Trophoblast cell (in vitro differentiated cells and primary cell): ENCODE results near the gene ARTN.

Source experiments
- DNase-seq, 2 donors: peaks; one replicate each; pipeline ENCODE4 v3.0.0-alpha.2; 2016
- H2AFZ ChIP-seq: 2 replicates; pipeline ENCODE4 v1.6.1; 2013; ENCODE audit warnings: low read length, moderate library complexity, mild to moderate bottlenecking; ENCODE audit not compliant: insufficient read depth, poor library complexity
- H2AK5ac ChIP-seq: 2 replicates; pipeline ENCODE4 v1.6.1; 2013; ENCODE audit warnings: mild to moderate bottlenecking, low read length
- H2BK120ac ChIP-seq: 2 replicates; pipeline ENCODE4 v1.6.1; 2013; ENCODE audit warnings: low read length, mild to moderate bottlenecking, moderate library complexity; ENCODE audit not compliant: insufficient read depth, poor library complexity
- H2BK12ac ChIP-seq: 2 replicates; pipeline ENCODE4 v1.6.1; 2013; ENCODE audit warnings: mild to moderate bottlenecking, low read length, moderate library complexity
- H2BK5ac ChIP-seq: 2 replicates; pipeline ENCODE4 v1.6.1; 2013; ENCODE audit warnings: low read length, low read depth, moderate library complexity, mild to moderate bottlenecking; ENCODE audit not compliant: poor library complexity
- H3K14ac ChIP-seq: 2 replicates; pipeline ENCODE4 v1.6.1; 2013; ENCODE audit warnings: mild to moderate bottlenecking, low read length
- H3K18ac ChIP-seq: 2 replicates; pipeline ENCODE4 v1.6.1; 2013; ENCODE audit warnings: mild to moderate bottlenecking, low read length
- H3K23ac ChIP-seq: 2 replicates; pipeline ENCODE4 v1.6.1; 2013; ENCODE audit warnings: low read length
- H3K27ac ChIP-seq: 2 replicates; pipeline ENCODE4 v1.5.1; 2013; ENCODE audit warnings: low read depth, mild to moderate bottlenecking, inconsistent platforms, low read length, moderate library complexity
- H3K27me3 ChIP-seq: 2 replicates; pipeline ENCODE4 v1.6.1; 2013; ENCODE audit warnings: inconsistent platforms, mild to moderate bottlenecking, low read length, moderate library complexity; ENCODE audit not compliant: insufficient read depth
- H3K36me3 ChIP-seq, 2 experiments: 1 replicate in 1 of 2; 2 replicates in 1 of 2; pipeline ENCODE4 v1.6.1; 2013; ENCODE audit warnings: low read length in 2 of 2, mild to moderate bottlenecking in 2 of 2, moderate library complexity in 1 of 2; ENCODE audit not compliant: insufficient read depth in 2 of 2, control insufficient read depth in 1 of 2
- H3K4ac ChIP-seq: 2 replicates; pipeline ENCODE4 v1.6.1; 2013; ENCODE audit warnings: low read depth, mild to moderate bottlenecking, low read length, moderate library complexity
- H3K4me1 ChIP-seq, 2 experiments: 1 replicate in 1 of 2; 2 replicates in 1 of 2; pipeline ENCODE4 v1.6.1; 2013; ENCODE audit warnings: low read length in 2 of 2, mild to moderate bottlenecking in 2 of 2, moderate library complexity in 1 of 2; ENCODE audit not compliant: insufficient read depth in 2 of 2, control insufficient read depth in 1 of 2
- H3K4me2 ChIP-seq: 2 replicates; pipeline ENCODE4 v1.6.1; 2013; ENCODE audit warnings: inconsistent platforms, mild to moderate bottlenecking, low read length, moderate library complexity
- H3K4me3 ChIP-seq: 2 replicates; pipeline ENCODE4 v1.5.1; 2013; ENCODE audit warnings: mild to moderate bottlenecking, low read depth, low read length, inconsistent platforms
- H3K79me1 ChIP-seq: one replicate; pipeline ENCODE4 v1.6.1; 2013; ENCODE audit warnings: low read length
- H3K79me2 ChIP-seq: 2 replicates; pipeline ENCODE4 v1.6.1; 2013; ENCODE audit warnings: low read length, mild to moderate bottlenecking; ENCODE audit not compliant: control insufficient read depth, insufficient read depth, poor library complexity
- H3K9ac ChIP-seq: 2 replicates; pipeline ENCODE4 v1.6.1; 2013; ENCODE audit warnings: mild to moderate bottlenecking, low read length
- H3K9me3 ChIP-seq: 2 replicates; pipeline ENCODE4 v1.6.1; 2013; ENCODE audit warnings: low read depth, mild to moderate bottlenecking, control low read depth, inconsistent platforms, low read length; ENCODE audit not compliant: insufficient read depth
- H4K12ac ChIP-seq: 2 replicates; pipeline ENCODE4 v1.6.1; 2013; ENCODE audit warnings: low read depth, mild to moderate bottlenecking, low read length, moderate library complexity
- H4K8ac ChIP-seq: 2 replicates; pipeline ENCODE4 v1.6.1; 2013; ENCODE audit warnings: low read depth, mild to moderate bottlenecking, low read length, moderate library complexity
- H4K91ac ChIP-seq: one replicate; pipeline ENCODE4 v1.6.1; 2013; ENCODE audit warnings: low read depth, mild to moderate bottlenecking, low read length, moderate library complexity
- WGBS: extraction: QIAGEN DNeasy Blood & Tissue Kit; methylation state at CpG from one replicate; pipeline ENCODE4 v1.1.7; 2013; ENCODE audit warnings: missing lambda C conversion rate; ENCODE audit not compliant: insufficient read length, insufficient coverage; ENCODE audit errors: extremely low coverage; 5-methylcytosine and 5-hydroxymethylcytosine counted together

ARTN gene

DNA sequence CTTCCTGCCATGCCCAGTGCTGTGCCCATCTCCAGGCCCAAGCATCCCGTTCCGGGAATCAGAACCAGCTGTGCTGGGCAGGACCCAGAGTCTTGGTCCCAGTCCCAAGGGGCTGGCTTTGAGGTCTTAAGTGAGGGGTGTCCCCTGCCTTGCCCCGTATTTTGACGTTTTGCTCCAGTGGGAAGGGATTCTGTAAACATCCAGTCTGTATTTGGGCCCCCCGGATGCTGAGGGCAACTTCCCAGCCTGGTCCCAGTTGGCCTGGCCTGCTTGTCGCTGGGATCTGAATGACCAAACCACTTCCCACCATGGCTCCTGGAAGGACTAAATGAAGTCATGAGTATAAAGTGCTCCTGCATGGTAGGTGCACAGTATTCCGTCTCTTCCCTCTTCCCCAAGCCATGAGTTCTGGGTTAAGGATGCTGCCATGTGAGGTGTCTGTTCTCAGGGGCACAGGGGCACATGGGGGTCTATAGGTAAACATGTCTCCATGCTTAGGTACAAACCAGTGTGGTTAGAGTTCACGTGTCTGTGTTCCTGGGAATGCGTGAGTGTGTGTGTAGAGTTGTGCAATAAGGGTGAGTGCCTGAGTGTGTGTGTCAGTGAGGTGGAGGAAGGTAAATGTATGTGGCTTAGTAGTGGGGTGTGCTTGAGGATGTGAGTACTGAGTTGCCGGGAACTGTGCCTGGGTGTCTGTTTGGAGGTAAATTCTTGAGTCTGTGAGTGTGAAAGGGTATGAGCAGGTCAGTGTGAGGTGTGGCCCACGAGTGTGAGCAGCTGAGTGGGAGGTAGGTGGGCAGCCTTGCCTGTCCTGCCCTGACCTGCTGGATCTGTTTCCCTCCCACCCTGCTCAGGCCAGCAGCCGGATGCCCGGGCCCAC lies 46.9 kb downstream of the ARTN start:
- H3K4me2 ChIP-seq = peak overlapping the region; percentile 73
- H3K4me3 ChIP-seq = peak overlapping the region; percentile 76
- H2BK5ac ChIP-seq = no peak overlapping the region
- no peaks in the 10 kb centered on the region for H3K27me3 ChIP-seq
- no peak overlapping the region for H3K27ac ChIP-seq
- H4K91ac ChIP-seq = peak overlapping the region; percentile 84
- H3K79me2 ChIP-seq = peaks cover 10% of the 10 kb centered on the region
- peaks cover 8% of the 10 kb centered on the region for H3K79me1 ChIP-seq
- no CpG with 5 or more reads among the region's 13 CpGs for WGBS
- peak overlapping the region; percentile 71 for H2AK5ac ChIP-seq
- H3K9me3 ChIP-seq = no peaks in the 10 kb centered on the region
- no peak overlapping the region for H2BK12ac ChIP-seq
- peaks cover 13 to 20% of the 10 kb centered on the region in 2 experiments for H3K4me1 ChIP-seq
- peak; percentile 36 to 48 for DNase-seq
- H4K12ac ChIP-seq = peak overlapping the region; percentile 56
- H3K14ac ChIP-seq = peak overlapping the region; percentile 43
- H2BK120ac ChIP-seq = peak overlapping the region; percentile 4
- peaks cover 51 to 53% of the 10 kb centered on the region in 2 experiments for H3K36me3 ChIP-seq
- H3K18ac ChIP-seq = peak overlapping the region; percentile 75
- peak overlapping the region; percentile 62 for H3K23ac ChIP-seq
- peak overlapping the region; percentile 36 for H4K8ac ChIP-seq
- no peak overlapping the region for H3K9ac ChIP-seq
- no peak overlapping the region for H2AFZ ChIP-seq
- H3K4ac ChIP-seq = peak overlapping the region; percentile 30

DNA sequence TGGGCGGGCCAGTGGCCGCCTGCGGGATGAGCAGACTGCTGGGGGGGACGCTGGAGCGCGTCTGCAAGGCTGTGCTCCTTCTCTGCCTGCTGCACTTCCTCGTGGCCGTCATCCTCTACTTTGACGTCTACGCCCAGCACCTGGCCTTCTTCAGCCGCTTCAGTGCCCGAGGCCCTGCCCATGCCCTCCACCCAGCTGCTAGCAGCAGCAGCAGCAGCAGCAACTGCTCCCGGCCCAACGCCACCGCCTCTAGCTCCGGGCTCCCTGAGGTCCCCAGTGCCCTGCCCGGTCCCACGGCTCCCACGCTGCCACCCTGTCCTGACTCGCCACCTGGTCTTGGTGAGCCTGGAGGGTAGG lies 47.5 kb downstream of the ARTN start:
- Histone ChIP-seq H3K23ac (no peak overlapping the region), H3K79me1 (peaks cover 8% of the 10 kb centered on the region), H3K79me2 (peaks cover 9% of the 10 kb centered on the region), H2BK120ac (no peak overlapping the region), H3K14ac (no peak overlapping the region), H3K4me1 (peaks cover 9 to 14% of the 10 kb centered on the region in 2 experiments), H3K4me2 (no peak overlapping the region), H3K18ac (peak overlapping the region; percentile 18), H3K4me3 (no peak overlapping the region), H3K27ac (no peak overlapping the region), H4K91ac (no peak overlapping the region), H4K12ac (no peak overlapping the region), H2BK5ac (no peak overlapping the region), H3K4ac (no peak overlapping the region), H3K9me3 (no peaks in the 10 kb centered on the region), H4K8ac (no peak overlapping the region), H3K27me3 (no peaks in the 10 kb centered on the region), H3K9ac (no peak overlapping the region), H2AK5ac (no peak overlapping the region), H2BK12ac (no peak overlapping the region), H3K36me3 (peaks cover 53 to 54% of the 10 kb centered on the region in 2 experiments), H2AFZ (no peak overlapping the region)
- DNase-seq = peak in 1 of 2 donors; percentile 35
- WGBS = no CpG with 5 or more reads among the region's 20 CpGs

DNA sequence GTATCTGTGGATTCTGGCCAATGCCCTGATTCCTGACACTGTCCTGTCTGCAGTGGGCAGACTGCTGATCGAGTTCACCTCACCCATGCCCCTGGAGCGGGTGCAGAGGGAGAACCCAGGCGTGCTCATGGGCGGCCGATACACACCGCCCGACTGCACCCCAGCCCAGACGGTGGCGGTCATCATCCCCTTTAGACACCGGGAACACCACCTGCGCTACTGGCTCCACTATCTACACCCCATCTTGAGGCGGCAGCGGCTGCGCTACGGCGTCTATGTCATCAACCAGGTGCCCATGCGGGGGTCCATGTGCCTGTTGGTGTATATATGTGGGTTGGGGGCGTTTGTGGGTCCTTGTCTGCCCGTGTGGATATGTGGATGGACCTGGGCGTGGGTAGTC lies 48.0 kb downstream of the ARTN start:
- H2BK120ac ChIP-seq = no peak overlapping the region
- H3K4me3 ChIP-seq = no peak overlapping the region
- H4K91ac ChIP-seq = no peak overlapping the region
- no CpG with 5 or more reads among the region's 20 CpGs for WGBS
- H3K9ac ChIP-seq = no peak overlapping the region
- no peak for DNase-seq
- H3K4me1 ChIP-seq = peaks cover 9 to 14% of the 10 kb centered on the region in 2 experiments
- H3K27ac ChIP-seq = no peak overlapping the region
- H3K18ac ChIP-seq = no peak overlapping the region
- H3K4ac ChIP-seq = no peak overlapping the region
- no peak overlapping the region for H3K4me2 ChIP-seq
- no peak overlapping the region for H4K8ac ChIP-seq
- H2BK12ac ChIP-seq = no peak overlapping the region
- no peak overlapping the region for H3K14ac ChIP-seq
- no peak overlapping the region for H2BK5ac ChIP-seq
- H3K79me2 ChIP-seq = peaks cover 9% of the 10 kb centered on the region
- no peak overlapping the region for H2AFZ ChIP-seq
- peaks cover 8% of the 10 kb centered on the region for H3K79me1 ChIP-seq
- H4K12ac ChIP-seq = no peak overlapping the region
- no peak overlapping the region for H3K23ac ChIP-seq
- no peak overlapping the region for H2AK5ac ChIP-seq
- no peaks in the 10 kb centered on the region for H3K27me3 ChIP-seq
- no peaks in the 10 kb centered on the region for H3K9me3 ChIP-seq
- peaks cover 49% of the 10 kb centered on the region in 2 experiments for H3K36me3 ChIP-seq

DNA sequence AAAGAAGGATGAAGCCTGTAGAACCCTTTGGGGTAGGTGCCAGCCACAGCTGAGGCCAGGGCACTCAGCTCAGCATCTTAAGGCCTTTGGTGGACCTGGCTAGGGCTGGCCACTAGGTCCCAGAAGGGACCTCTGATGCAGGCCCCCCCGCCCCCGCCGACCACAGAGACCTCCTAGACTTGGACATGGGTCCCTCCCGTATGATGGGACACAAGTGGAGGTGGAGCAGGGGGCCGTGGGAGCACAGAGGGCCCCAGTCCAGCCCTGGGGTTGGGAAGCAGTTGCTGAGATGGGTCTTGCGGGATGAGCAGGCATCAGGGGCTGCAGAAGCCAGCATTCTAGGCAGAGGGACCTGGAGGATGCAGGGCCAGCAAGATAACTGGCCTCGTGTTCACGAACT lies 48.6 kb downstream of the ARTN start:
- H3K14ac ChIP-seq = no peak overlapping the region

More for the DNA sequence above, 48.6 kb downstream of the ARTN start:
- Histone ChIP-seq H4K8ac (no peak overlapping the region), H4K91ac (no peak overlapping the region), H3K4me2 (no peak overlapping the region), H3K4me1 (peaks cover 9 to 14% of the 10 kb centered on the region in 2 experiments), H3K9me3 (no peaks in the 10 kb centered on the region), H3K9ac (no peak overlapping the region), H3K18ac (no peak overlapping the region), H2BK12ac (no peak overlapping the region), H2AK5ac (no peak overlapping the region), H3K23ac (no peak overlapping the region), H3K79me1 (peaks cover 8% of the 10 kb centered on the region), H2BK5ac (no peak overlapping the region), H3K36me3 (peaks cover 45 to 48% of the 10 kb centered on the region in 2 experiments), H2BK120ac (no peak overlapping the region), H4K12ac (no peak overlapping the region), H3K79me2 (peaks cover 9% of the 10 kb centered on the region), H2AFZ (no peak overlapping the region), H3K27me3 (no peaks in the 10 kb centered on the region), H3K4me3 (no peak overlapping the region), H3K27ac (no peak overlapping the region), H3K4ac (no peak overlapping the region)
- no CpG with 5 or more reads among the region's 8 CpGs for WGBS
- DNase-seq = no peak
